ENCODE measurements around the gene NPR1.

The NPR1 gene

DNA sequence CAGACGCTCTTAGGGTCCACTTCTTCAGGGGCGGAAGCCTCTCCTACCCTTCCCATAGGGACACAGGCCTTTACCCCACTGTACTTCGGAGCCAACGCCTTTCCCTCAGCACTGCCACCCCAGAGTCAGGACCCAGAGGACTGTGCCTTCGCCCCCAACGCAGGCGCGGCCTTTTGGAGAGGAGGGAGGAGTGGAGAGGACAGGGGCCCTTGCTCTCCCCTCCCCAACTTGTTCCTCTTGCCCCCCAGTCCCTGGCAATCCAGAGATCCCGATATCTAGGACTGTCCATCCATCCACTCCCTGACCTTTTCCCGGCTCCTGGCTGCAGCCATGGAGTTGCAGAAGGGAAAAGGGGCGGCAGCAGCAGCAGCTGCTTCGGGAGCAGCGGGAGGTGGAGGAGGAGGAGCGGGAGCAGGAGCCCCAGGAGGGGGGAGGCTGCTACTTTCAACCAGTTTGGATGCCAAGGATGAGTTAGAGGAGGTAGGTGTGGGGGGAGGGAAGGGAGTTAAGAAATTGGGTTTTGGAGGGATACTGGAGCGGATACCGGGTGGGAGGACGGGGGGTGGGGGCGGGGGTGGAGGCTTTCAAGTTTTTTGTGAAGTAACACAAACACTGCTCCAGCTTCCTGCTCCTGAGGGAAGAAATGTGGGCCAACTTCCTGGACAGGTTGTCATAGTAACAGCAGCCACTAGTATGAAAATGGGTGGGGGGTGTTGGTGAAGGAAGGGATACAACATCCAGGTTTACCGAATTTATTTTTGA is 50.0 kb downstream of the NPR1 start:
- DNase-seq: no peak

DNA sequence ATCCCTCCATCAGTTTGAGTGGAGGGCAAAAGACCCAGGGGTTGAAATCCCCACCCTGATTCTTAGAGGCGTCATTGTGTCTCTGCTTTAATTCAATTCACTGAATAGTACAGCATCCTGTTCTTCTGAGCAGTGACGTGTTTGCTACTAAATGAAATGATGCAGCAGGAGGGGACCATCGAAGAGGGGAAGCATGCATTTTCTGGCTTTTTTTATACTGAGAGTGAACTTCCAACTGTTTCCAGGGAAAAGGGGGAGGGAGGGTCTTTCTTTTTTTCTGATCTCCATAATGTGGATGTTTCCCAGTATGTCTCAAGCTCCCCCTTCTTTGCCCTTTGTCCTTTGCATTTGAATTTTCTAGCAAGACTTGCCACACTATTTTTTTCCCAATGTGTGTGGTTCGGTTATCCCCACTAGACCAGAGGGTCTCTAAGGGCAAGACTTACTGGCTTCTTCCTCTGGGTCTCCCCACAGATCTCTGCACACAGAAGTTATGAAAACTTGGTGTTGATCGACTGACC is 52.0 kb downstream of the NPR1 start:
- DNase-seq: no peak

DNA sequence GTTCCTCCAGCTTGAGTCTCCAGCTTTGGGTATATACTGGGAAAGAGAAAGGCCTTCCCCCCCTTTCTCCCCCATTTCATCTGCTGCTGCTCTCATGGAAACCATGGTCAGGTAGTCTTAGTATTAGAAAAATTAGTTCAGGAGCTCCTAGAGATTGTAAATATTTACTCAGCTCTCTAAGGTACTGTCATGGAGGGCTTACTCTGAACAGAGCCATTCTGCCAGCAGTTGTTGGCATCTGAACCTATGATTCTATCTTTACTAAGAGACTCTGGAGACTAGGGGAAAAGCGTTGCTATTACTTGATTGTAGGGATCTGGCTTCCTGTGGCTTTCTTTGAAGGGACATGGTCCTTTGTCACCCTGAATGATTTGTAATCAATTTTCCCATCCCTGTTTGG is 55.5 kb downstream of the NPR1 start:
- no peak for DNase-seq

DNA sequence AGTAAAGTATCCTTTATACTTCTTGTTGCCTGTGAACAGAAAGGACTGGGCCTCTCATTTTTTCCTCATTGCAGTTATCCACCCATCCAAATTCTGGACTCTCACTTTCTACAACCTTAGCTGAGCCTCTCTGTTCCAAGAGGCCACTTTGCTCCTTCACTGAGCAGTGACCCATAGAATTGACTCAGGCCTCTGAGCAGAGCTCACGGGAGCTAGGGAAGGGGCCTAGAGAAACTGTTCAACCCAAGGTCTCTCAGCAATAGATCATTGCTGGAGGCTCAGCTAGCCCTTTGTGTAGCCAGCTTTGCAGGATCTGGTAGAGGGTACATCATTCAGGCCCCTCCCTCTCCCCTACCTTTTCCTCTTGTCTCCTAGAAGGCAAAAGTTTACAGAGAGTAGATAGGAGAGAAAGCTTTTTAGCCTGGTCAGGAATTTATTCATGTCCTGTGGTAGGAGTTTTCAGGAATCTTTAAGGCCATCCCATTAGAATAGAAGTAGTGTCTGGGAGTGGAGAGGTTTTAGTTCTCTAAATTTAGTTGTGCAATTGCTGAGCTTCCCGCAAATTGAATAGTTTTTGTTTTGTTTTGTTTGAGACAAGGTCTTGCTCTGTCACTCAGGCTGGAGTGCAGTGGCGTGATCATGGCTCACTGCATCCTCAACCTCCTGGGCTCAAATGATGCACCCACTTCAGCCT is 56.1 kb downstream of the NPR1 start:
- no peak for DNase-seq

DNA sequence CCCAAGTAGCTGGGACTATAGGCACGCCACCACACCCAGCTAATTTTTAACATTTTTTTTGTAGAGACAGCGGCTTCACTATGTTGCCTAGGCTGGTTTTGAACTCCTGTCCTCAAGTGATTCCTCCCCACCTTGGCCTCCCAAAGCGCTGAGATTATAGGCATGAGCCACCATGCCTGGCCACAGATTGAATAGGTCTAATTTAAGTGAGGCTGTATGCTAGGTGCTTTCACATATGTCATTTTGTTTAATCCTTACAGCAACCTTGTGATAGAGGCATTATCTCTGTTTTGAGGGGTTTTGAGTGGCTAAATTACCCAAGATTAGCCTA is 56.6 kb downstream of the NPR1 start:
- peak; percentile 40 for DNase-seq

DNA sequence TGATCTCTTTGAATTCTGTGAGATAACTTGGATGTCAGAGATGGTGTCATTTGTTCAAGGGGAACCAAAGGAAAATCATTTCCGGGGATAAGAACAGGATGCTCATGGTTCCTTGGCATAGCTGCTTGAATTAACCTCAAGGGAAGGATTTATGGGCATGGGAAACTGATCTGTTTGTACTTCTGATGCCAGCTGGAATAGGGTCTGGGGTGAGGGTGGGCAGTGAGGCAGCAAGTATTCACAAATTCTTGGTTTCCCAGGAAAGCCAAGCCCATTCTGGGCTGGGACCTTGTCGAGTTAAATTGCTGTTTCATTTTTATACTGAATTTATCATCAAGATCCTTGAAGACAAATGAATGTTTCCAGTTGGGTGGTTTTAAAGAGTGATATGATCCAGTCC is 63.5 kb downstream of the NPR1 start:
- DNase-seq: no peak

DNA sequence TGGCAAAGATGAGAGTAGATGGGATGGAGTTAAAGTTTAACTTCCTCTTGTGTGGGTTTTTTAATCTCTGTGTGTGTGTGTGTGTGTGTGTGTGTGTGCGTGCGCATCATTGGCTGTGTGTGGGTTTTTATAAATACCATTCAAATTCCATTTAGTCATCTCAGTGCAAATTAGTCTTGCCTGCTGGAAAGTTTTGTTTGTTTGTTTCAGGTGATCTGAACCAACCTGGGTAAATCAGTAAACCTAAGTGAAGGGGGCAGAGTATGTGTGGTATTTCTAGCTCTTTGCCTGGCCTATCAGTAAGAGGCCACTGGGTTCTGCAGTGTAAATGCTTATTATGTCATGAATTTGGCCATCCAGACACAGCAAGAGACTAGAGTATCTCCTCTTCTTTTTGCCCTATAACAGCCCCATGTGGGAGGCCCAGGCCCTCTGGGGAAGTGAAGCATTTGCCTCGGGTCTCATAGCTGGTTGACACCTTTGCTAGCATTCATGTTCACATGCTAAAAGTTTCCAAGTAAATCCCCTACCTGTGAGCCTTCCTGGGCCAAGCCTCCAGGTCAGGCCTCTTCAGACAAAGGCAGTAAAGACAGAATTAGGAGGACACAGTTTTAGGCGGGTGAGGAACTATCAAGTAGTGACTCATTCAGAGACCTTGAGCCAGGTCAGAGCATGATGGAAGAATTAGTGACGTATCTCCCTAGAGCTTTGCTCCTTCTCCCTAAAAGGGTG is 64.1 kb downstream of the NPR1 start:
- DNase-seq: no peak
